SKM-1 treated with dmso at 0.1 percent for 144 hours (cell line): ENCODE data around the gene CYB5A.
A peak's percentile ranks its signal among the peaks of the same experiment; 100 is the strongest.
"Not testable (repeated sequence)": the region's sequence is repeated elsewhere in the genome, so short reads cannot be mapped to it uniquely, and the experiment has no call there.

Experiments
- DNase-seq: peaks from one replicate; lab custom pipeline; 2025; ENCODE audit not compliant: unreplicated experiment; lab: John Stamatoyannopoulos, UW

Gene CYB5A

GRCh38 chr18:74291771-74292540 lies at the start of gene CYB5A:
Gene CYB5A, minus strand, starts transcription at chr18:74291963. Its CDS starts 88 bp downstream, at chr18:74291875.
- peak; percentile 90 for DNase-seq

- DNase-seq = no peak
These were observed 46.1 kb upstream of the CYB5A start for GRCh38 chr18:74337912-74338309.

- no peak for DNase-seq
These were observed 45.6 kb upstream of the CYB5A start for GRCh38 chr18:74337155-74337911.

GRCh38 chr18:74336656-74337055 lies 44.9 kb upstream of the CYB5A start:
- no peak for DNase-seq

- DNase-seq = no peak
These were observed 42.6 kb upstream of the CYB5A start for GRCh38 chr18:74334242-74334893.

GRCh38 chr18:74333091-74333490 lies 41.3 kb upstream of the CYB5A start:
- no peak for DNase-seq

GRCh38 chr18:74331404-74331803 lies 39.6 kb upstream of the CYB5A start:
- no peak for DNase-seq

- no peak for DNase-seq
These were observed 38.0 kb upstream of the CYB5A start for GRCh38 chr18:74329688-74330205.

GRCh38 chr18:74328206-74328605 lies 36.4 kb upstream of the CYB5A start:
- DNase-seq = no peak

- DNase-seq = not testable (repeated sequence)
These were observed 35.0 kb upstream of the CYB5A start for GRCh38 chr18:74326791-74327190.

- no peak for DNase-seq
These were observed 34.5 kb upstream of the CYB5A start for GRCh38 chr18:74326231-74326630.

GRCh38 chr18:74316257-74317170 lies 24.8 kb upstream of the CYB5A start:
- no peak for DNase-seq

- no peak for DNase-seq
These were observed 23.9 kb upstream of the CYB5A start, which contains the start of gene C18orf63 for GRCh38 chr18:74315464-74316256. Gene C18orf63, plus strand, starts transcription at chr18:74315839. Its CDS starts 2,027 bp downstream, at chr18:74317866.

- DNase-seq = no peak
These were observed 23.1 kb upstream of the CYB5A start for GRCh38 chr18:74314759-74315463.

GRCh38 chr18:74311000-74311399 lies 19.2 kb upstream of the CYB5A start:
- no peak for DNase-seq

- peak; percentile 40 for DNase-seq
These were observed 18.6 kb upstream of the CYB5A start for GRCh38 chr18:74310411-74310810.

- no peak for DNase-seq
These were observed 12.2 kb upstream of the CYB5A start for GRCh38 chr18:74303936-74304335.

- DNase-seq = no peak
These were observed 11.5 kb upstream of the CYB5A start for GRCh38 chr18:74303306-74303705.

- no peak for DNase-seq
These were observed 8.0 kb upstream of the CYB5A start for GRCh38 chr18:74299746-74300145.
